Measurements from ENCODE around the gene SRSF9.
"Not testable (repeated sequence)": the region's sequence is repeated elsewhere in the genome, so short reads cannot be mapped to it uniquely, and the experiment has no call there.

SRSF9 gene

GRCh38 chr12:120469450-120470149 lies at the start of gene SRSF9:
Gene SRSF9 (minus strand): TSS chr12:120469748. CDS start chr12:120469609, 139 bp downstream.
- peak; percentile 100 for DNase-seq (ENCODE audit: low spot score)
- TF ChIP-seq, protein P1, sequence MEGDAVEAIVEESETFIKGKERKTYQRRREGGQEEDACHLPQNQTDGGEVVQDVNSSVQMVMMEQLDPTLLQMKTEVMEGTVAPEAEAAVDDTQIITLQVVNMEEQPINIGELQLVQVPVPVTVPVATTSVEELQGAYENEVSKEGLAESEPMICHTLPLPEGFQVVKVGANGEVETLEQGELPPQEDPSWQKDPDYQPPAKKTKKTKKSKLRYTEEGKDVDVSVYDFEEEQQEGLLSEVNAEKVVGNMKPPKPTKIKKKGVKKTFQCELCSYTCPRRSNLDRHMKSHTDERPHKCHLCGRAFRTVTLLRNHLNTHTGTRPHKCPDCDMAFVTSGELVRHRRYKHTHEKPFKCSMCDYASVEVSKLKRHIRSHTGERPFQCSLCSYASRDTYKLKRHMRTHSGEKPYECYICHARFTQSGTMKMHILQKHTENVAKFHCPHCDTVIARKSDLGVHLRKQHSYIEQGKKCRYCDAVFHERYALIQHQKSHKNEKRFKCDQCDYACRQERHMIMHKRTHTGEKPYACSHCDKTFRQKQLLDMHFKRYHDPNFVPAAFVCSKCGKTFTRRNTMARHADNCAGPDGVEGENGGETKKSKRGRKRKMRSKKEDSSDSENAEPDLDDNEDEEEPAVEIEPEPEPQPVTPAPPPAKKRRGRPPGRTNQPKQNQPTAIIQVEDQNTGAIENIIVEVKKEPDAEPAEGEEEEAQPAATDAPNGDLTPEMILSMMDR (IDR thresholded peaks at IDR 0.05; ENCODE audit: borderline replicate concordance, control extremely low read depth, extremely low read depth, insufficient read depth, missing control alignments), result peak; percentile 89
- in situ Hi-C loops (cut with MboI; ENCODE audit: low sequenced_read_pairs, unreplicated experiment), result no loop called here

GRCh38 chr12:120519324-120519723 lies 49.8 kb upstream of the SRSF9 start:
- DNase-seq (ENCODE audit: low spot score); in situ Hi-C loops (cut with MboI; ENCODE audit: low sequenced_read_pairs, unreplicated experiment): not testable (repeated sequence)

DNA sequence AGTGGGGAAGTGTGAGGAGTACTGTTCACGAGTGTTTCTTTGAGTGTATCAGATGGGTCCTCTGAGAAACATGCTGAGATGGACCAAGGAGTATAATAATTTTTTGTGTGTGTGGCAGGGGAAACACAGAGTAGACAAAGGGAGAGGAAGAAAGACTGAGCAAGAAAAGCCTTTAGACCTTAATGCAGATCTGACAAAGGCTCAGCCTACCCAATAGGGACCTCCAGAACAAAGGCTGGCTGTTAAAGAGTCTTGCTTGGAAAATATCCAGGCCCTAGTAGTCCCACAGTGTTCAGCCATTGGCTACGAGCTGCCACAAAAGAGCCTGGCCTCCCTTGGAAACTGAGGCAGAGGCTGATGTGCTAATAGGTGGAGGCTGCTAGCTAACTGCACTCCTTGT lies 45.9 kb upstream of the SRSF9 start:
- in situ Hi-C loops (cut with MboI; ENCODE audit: low sequenced_read_pairs, unreplicated experiment), result no loop called here

GRCh38 chr12:120514002-120514401 lies 44.5 kb upstream of the SRSF9 start:
- TF ChIP-seq, protein P1 (IDR thresholded peaks at IDR 0.05; ENCODE audit: borderline replicate concordance, control extremely low read depth, extremely low read depth, insufficient read depth, missing control alignments), result no peak
- in situ Hi-C loops (cut with MboI; ENCODE audit: low sequenced_read_pairs, unreplicated experiment), result no loop called here
- DNase-seq (ENCODE audit: low spot score), result no peak

More for the DNA sequence above, 45.9 kb upstream of the SRSF9 start:
- DNase-seq (ENCODE audit: low spot score), result no peak
- TF ChIP-seq, protein P1 (IDR thresholded peaks at IDR 0.05; ENCODE audit: borderline replicate concordance, control extremely low read depth, extremely low read depth, insufficient read depth, missing control alignments), result no peak

DNA sequence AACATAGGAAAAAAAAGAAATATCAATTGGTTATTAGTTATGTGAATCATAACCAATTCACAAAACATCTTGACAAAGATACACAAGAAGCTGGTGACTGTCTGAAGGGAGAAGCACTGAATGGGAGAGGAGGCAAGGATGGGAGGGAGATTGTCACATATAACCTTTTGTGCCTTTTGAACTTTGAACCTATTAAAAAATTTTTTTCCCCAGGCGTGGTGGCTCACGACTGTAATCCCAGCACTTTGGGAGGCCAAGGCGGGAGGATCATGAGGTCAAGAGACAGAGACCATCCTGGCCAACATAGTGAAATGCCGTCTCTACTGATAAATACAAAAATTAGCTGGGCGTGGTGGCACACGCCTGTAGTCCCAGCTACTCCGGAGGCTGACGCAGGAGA lies 39.0 kb upstream of the SRSF9 start:
- in situ Hi-C loops (cut with MboI; ENCODE audit: low sequenced_read_pairs, unreplicated experiment), result no loop called here
- no peak for DNase-seq (ENCODE audit: low spot score)
- TF ChIP-seq, protein P1 (IDR thresholded peaks at IDR 0.05; ENCODE audit: borderline replicate concordance, control extremely low read depth, extremely low read depth, insufficient read depth, missing control alignments), result no peak

DNA sequence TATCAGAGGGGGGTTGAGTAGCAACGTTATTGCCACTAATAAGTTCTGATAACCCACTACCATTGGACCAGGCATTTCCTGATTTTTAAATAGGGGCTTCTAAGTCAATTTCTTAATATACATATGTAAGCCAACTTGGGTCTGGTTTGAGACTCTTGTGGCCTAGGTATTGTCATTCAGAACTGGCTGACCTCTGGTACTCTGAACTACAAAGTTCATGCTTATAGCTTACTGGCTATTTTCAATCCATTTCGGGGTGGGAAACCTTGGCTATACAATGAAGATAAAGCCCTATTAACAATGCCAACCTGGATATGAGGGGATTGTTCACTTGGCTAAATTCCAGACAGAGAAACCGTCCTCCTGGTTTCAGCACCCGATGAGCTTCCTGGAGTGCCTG lies 35.0 kb upstream of the SRSF9 start:
- DNase-seq (ENCODE audit: low spot score), result no peak
- TF ChIP-seq, protein P1 (IDR thresholded peaks at IDR 0.05; ENCODE audit: borderline replicate concordance, control extremely low read depth, extremely low read depth, insufficient read depth, missing control alignments), result no peak
- in situ Hi-C loops (cut with MboI; ENCODE audit: low sequenced_read_pairs, unreplicated experiment), result no loop called here

DNA sequence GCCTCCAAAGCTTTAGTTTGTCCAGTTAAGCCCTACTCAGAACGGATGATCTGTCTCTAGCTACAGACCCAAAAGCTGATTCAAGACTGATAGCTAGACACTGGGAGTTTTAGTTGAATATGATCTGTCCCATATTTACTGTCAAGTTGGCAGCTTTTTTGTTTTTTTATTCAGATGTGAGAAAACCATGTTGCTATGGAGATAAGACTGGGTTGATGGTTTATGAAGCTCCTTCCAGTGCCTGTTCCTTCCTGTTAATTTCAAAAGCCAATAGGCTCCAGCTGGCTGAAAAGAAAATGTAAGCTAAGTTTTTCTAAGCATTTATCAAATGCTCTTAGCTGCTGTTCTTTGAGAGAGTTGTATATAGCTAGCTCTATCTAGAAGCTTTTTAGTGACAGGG lies 31.0 kb upstream of the SRSF9 start:
- in situ Hi-C loops (cut with MboI; ENCODE audit: low sequenced_read_pairs, unreplicated experiment), result no loop called here
- DNase-seq (ENCODE audit: low spot score), result no peak
- TF ChIP-seq, protein P1 (IDR thresholded peaks at IDR 0.05; ENCODE audit: borderline replicate concordance, control extremely low read depth, extremely low read depth, insufficient read depth, missing control alignments), result no peak
